ENCODE measurements around the gene CHSY3. TPM values are rescaled to one million over a fixed set of nuclear protein-coding genes. Genes with fewer than 3 reads are reported as not detected.

The CHSY3 gene
- total and polyA plus RNA-seq, 12 donors = 0.15 to 1.6 (median 1.0) TPM

GRCh38 chr5:130110328-130110727 lies 206.1 kb downstream of the CHSY3 start:
- Histone ChIP-seq H3K4me1 (no peaks in the 10 kb centered on the region), H3K4me3 (no peak overlapping the region), H3K36me3 (no peaks in the 10 kb centered on the region), H3K9me3 (no peaks in the 10 kb centered on the region), H3K27ac (no peak overlapping the region), H3K27me3 (no peaks in the 10 kb centered on the region)
- TF ChIP-seq, protein P1, sequence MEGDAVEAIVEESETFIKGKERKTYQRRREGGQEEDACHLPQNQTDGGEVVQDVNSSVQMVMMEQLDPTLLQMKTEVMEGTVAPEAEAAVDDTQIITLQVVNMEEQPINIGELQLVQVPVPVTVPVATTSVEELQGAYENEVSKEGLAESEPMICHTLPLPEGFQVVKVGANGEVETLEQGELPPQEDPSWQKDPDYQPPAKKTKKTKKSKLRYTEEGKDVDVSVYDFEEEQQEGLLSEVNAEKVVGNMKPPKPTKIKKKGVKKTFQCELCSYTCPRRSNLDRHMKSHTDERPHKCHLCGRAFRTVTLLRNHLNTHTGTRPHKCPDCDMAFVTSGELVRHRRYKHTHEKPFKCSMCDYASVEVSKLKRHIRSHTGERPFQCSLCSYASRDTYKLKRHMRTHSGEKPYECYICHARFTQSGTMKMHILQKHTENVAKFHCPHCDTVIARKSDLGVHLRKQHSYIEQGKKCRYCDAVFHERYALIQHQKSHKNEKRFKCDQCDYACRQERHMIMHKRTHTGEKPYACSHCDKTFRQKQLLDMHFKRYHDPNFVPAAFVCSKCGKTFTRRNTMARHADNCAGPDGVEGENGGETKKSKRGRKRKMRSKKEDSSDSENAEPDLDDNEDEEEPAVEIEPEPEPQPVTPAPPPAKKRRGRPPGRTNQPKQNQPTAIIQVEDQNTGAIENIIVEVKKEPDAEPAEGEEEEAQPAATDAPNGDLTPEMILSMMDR (IDR thresholded peaks at IDR 0.05) = no peak
- intact Hi-C loops (cut with DNase I) = no loop called here
- no peak for DNase-seq
- no peak for ATAC-seq

- WGBS, 2 donors = 90 to 93% methylated on average over 3 of the region's 3 CpGs
- H3K4me1 ChIP-seq = peaks cover 0 to 4% (median 0%) of the 10 kb centered on the region in 9 donors
- H3K27me3 ChIP-seq = no peaks in the 10 kb centered on the region
- H3K9me3 ChIP-seq = no peaks in the 10 kb centered on the region
- intact Hi-C loops (cut with DNase I) = no loop called here
- TF ChIP-seq, protein P1 (IDR thresholded peaks at IDR 0.05) = no peak
- no peaks in the 10 kb centered on the region for H3K36me3 ChIP-seq
- H3K27ac ChIP-seq = no peak overlapping the region
- DNase-seq (no peak), ATAC-seq (no peak)
- no peak overlapping the region for H3K4me3 ChIP-seq
Measured at GRCh38 chr5:130111746-130112145, 207.5 kb downstream of the CHSY3 start.

- intact Hi-C loops (cut with DNase I) = no loop called here
Measured at GRCh38 chr5:130112246-130112645, 208.0 kb downstream of the CHSY3 start.

DNA sequence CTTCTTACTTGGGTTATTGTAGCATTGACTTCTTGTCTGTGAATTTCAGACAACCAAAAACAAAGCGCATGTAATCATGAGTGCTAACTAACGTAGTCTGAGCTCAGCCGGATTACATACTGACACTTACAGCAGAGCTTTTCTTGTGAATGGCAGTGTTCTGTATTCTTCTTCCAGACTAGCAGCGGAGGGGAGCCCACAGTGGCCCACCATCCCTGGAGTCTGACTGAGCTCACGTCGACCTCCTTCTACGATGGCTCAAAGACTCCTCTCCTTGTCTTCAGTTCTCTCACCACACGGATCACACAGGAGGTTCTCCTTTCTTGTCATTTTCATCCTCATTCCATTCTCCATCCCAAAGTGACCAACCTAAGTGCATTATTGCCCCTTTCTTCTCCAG lies 211.4 kb downstream of the CHSY3 start:
- ATAC-seq (no peak), DNase-seq (no peak)
- 90 to 92% methylated on average over 8 of the region's 8 CpGs for WGBS, 2 donors
- no peak overlapping the region for H3K27ac ChIP-seq
- H3K4me1 ChIP-seq = peaks cover 0 to 4% (median 0%) of the 10 kb centered on the region in 9 donors
- TF ChIP-seq, protein P1 (IDR thresholded peaks at IDR 0.05) = no peak
- no peaks in the 10 kb centered on the region for H3K9me3 ChIP-seq
- H3K4me3 ChIP-seq = no peak overlapping the region
- no peaks in the 10 kb centered on the region for H3K27me3 ChIP-seq
- intact Hi-C loops (cut with DNase I) = no loop called here
- H3K36me3 ChIP-seq = no peaks in the 10 kb centered on the region

More at GRCh38 chr5:130112246-130112645, 208.0 kb downstream of the CHSY3 start:
- ATAC-seq (no peak), DNase-seq (no peak)
- Histone ChIP-seq H3K4me3 (no peak overlapping the region), H3K27ac (no peak overlapping the region), H3K27me3 (no peaks in the 10 kb centered on the region), H3K9me3 (no peaks in the 10 kb centered on the region), H3K4me1 (peaks cover 0 to 4% (median 0%) of the 10 kb centered on the region in 9 donors), H3K36me3 (no peaks in the 10 kb centered on the region)
- TF ChIP-seq, protein P1 (IDR thresholded peaks at IDR 0.05) = no peak
- 86 to 90% methylated on average over 4 of the region's 4 CpGs for WGBS, 2 donors
